IMR-90 (cell line): ENCODE results near the gene PANK4. TPM values are rescaled to one million over a fixed set of nuclear protein-coding genes. Genes with fewer than 3 reads are reported as not detected.

Experiments used
- ATAC-seq: fragments of 200-7000 bp; cut with Tn5 transposase; 2 replicates; pipeline ENCODE4 v1.9.1; 2020; ENCODE audit warnings: low read depth, mild to moderate bottlenecking, moderate library complexity
- BruUV-seq: library from RNA; stranded (reverse); fragments of 400-500 nt; replicated peaks from 2 replicates; lab custom pipeline; 2021; lab: Mats Ljungman, UMichigan
- CTCF ChIA-PET: fragments of 300-600 bp; formaldehyde crosslinking; extraction: SDS; loops from one replicate; lab custom pipeline; 2021; ENCODE audit warnings: antibody characterized with exemption; lab: Yijun Ruan, JAX
- POLR2A ChIA-PET: fragments of 300-600 bp; sonication (Branson Sonifier 250); formaldehyde crosslinking; loops from one replicate; lab custom pipeline; 2022; ENCODE audit warnings: antibody characterized with exemption; ENCODE audit not compliant: unreplicated experiment; lab: Charles Lee
- DNase-seq: peaks from one replicate; pipeline ENCODE4 v3.0.0; 2013
- H2AFZ ChIP-seq: replicated peaks from 2 replicates; pipeline ENCODE3; 2013; ENCODE audit warnings: low read length, mild to moderate bottlenecking; ENCODE audit not compliant: poor library complexity
- H2AK5ac ChIP-seq: 2 replicates; pipeline ENCODE4 v1.6.1; 2013; ENCODE audit warnings: low read depth, low read length, inconsistent platforms
- H2AK9ac ChIP-seq: replicated peaks from 2 replicates; pipeline ENCODE3; 2013; ENCODE audit warnings: mild to moderate bottlenecking, low read depth, low read length, moderate library complexity; ENCODE audit not compliant: poor library complexity
- H2BK120ac ChIP-seq: 2 replicates; pipeline ENCODE4 v1.6.1; 2013; ENCODE audit warnings: low read depth, low read length, inconsistent platforms
- H2BK15ac ChIP-seq: 3 replicates; pipeline ENCODE4 v1.6.1; 2013; ENCODE audit warnings: low read depth, low read length, inconsistent platforms
- H2BK20ac ChIP-seq: 2 replicates; pipeline ENCODE4 v1.6.1; 2013; ENCODE audit warnings: low read depth, mild to moderate bottlenecking, inconsistent platforms, low read length, moderate library complexity
- H2BK5ac ChIP-seq: 2 replicates; pipeline ENCODE4 v1.6.1; 2013; ENCODE audit warnings: mild to moderate bottlenecking, low read depth, low read length, inconsistent platforms; ENCODE audit not compliant: poor library complexity, severe bottlenecking
- H3K14ac ChIP-seq: replicated peaks from 2 replicates; pipeline ENCODE4 v1.6.1; 2013; ENCODE audit warnings: low read depth, low read length, inconsistent platforms
- H3K18ac ChIP-seq: 2 replicates; pipeline ENCODE4 v1.6.1; 2013; ENCODE audit warnings: low read depth, low read length, control low read depth
- H3K23ac ChIP-seq: 2 replicates; pipeline ENCODE4 v1.6.1; 2013; ENCODE audit warnings: low read depth, low read length, inconsistent platforms
- H3K27ac ChIP-seq: 2 replicates; pipeline ENCODE4 v1.5.1; 2013; ENCODE audit warnings: mild to moderate bottlenecking, control low read depth, low read length; ENCODE audit not compliant: insufficient read depth
- H3K27me3 ChIP-seq: 2 replicates; pipeline ENCODE4 v1.6.1; 2013; ENCODE audit warnings: low read length; ENCODE audit not compliant: control insufficient read depth, insufficient read depth
- H3K36me3 ChIP-seq: 2 replicates; pipeline ENCODE4 v1.6.1; 2013; ENCODE audit warnings: low read length, mixed read lengths; ENCODE audit not compliant: control insufficient read depth, insufficient read depth
- H3K4ac ChIP-seq: 2 replicates; pipeline ENCODE4 v1.6.1; 2013; ENCODE audit warnings: low read depth, low read length, inconsistent platforms
- H3K4me1 ChIP-seq: 2 replicates; pipeline ENCODE4 v1.6.1; 2013; ENCODE audit warnings: low read length, mixed read lengths; ENCODE audit not compliant: control insufficient read depth, insufficient read depth
- H3K4me2 ChIP-seq: 2 replicates; pipeline ENCODE4 v1.6.1; 2013; ENCODE audit warnings: low read depth, mild to moderate bottlenecking, control low read depth, low read length, moderate library complexity
- H3K4me3 ChIP-seq: 2 replicates; pipeline ENCODE4 v1.5.1; 2013; ENCODE audit warnings: low read depth, mild to moderate bottlenecking, control low read depth, low read length, moderate library complexity; ENCODE audit not compliant: insufficient read depth
- H3K56ac ChIP-seq: 2 replicates; pipeline ENCODE4 v1.6.1; 2013; ENCODE audit warnings: low read length, inconsistent platforms; ENCODE audit not compliant: insufficient read depth; ENCODE audit errors: extremely low read depth
- H3K79me1 ChIP-seq, 2 experiments: 2 replicates each; pipeline ENCODE4 v1.6.1; 2013; ENCODE audit warnings: low read length in 2 of 2, inconsistent platforms in 1 of 2, low read depth in 1 of 2
- H3K9ac ChIP-seq: 2 replicates; pipeline ENCODE4 v1.6.1; 2013; ENCODE audit warnings: low read depth, low read length, control low read depth
- H3K9me1 ChIP-seq: 2 replicates; pipeline ENCODE4 v1.6.1; 2013; ENCODE audit warnings: low read length, inconsistent platforms; ENCODE audit not compliant: insufficient read depth
- H3K9me3 ChIP-seq: 2 replicates; pipeline ENCODE4 v1.6.1; 2013; ENCODE audit warnings: low read length; ENCODE audit not compliant: control insufficient read depth, insufficient read depth
- H4K20me1 ChIP-seq: 2 replicates; pipeline ENCODE4 v1.6.1; 2013; ENCODE audit warnings: low read length, inconsistent platforms; ENCODE audit not compliant: insufficient read depth
- H4K5ac ChIP-seq: 2 replicates; pipeline ENCODE4 v1.6.1; 2013; ENCODE audit warnings: mild to moderate bottlenecking, low read depth, low read length, control low read depth
- H4K8ac ChIP-seq, 2 experiments: 2 replicates each; pipeline ENCODE4 v1.6.1; 2013; ENCODE audit warnings: low read depth in 2 of 2, low read length in 2 of 2, control low read depth in 1 of 2, inconsistent platforms in 1 of 2
- H4K91ac ChIP-seq: 2 replicates; pipeline ENCODE4 v1.6.1; 2013; ENCODE audit warnings: low read depth, low read length, inconsistent platforms; ENCODE audit not compliant: insufficient read depth
- BHLHE40 ChIP-seq: fragments of 150-350 bp; IDR thresholded peaks from 2 replicates; pipeline ENCODE4 v1.6.1; 2016; ENCODE audit warnings: mild to moderate bottlenecking, low read depth, low read length
- CEBPB ChIP-seq: IDR thresholded peaks from 2 replicates; pipeline ENCODE4 v1.6.1; 2012; ENCODE audit warnings: low read depth, low read length, improper control_type of control experiment
- FOS ChIP-seq: fragments of 150-350 bp; IDR thresholded peaks from 2 replicates; pipeline ENCODE4 v1.6.1; 2016; ENCODE audit warnings: low read depth, low read length
- MAFK ChIP-seq: IDR thresholded peaks from 2 replicates; pipeline ENCODE4 v1.6.1; 2012; ENCODE audit warnings: low read depth, low read length, improper control_type of control experiment
- MAZ ChIP-seq: IDR thresholded peaks from 2 replicates; pipeline ENCODE4 v1.6.1; 2012; ENCODE audit warnings: low read depth, mild to moderate bottlenecking, low read length, improper control_type of control experiment, moderate library complexity, borderline replicate concordance
- NFE2L2 ChIP-seq: fragments of 150-350 bp; IDR thresholded peaks from 2 replicates; pipeline ENCODE4 v1.6.1; 2016; ENCODE audit warnings: low read depth, mild to moderate bottlenecking, low read length
- RCOR1 ChIP-seq: IDR thresholded peaks from 2 replicates; pipeline ENCODE4 v1.6.1; 2012; ENCODE audit warnings: mild to moderate bottlenecking, low read length, improper control_type of control experiment; ENCODE audit not compliant: insufficient replicate concordance
- RFX5 ChIP-seq: IDR thresholded peaks from 2 replicates; pipeline ENCODE4 v1.8.0; 2012; ENCODE audit warnings: low read depth, mild to moderate bottlenecking, low read length, moderate library complexity
- SMC3 ChIP-seq: fragments of 150-350 bp; IDR thresholded peaks from 2 replicates; pipeline ENCODE4 v1.6.1; 2016; ENCODE audit warnings: low read depth, mild to moderate bottlenecking, antibody characterized with exemption, low read length, moderate library complexity
- WGBS, 2 experiments: methylation state at CpG; one replicate each; pipeline versions ENCODE4 v1.1.5 to v1.1.7; 2013; ENCODE audit warnings: missing lambda C conversion rate in 2 of 2; ENCODE audit not compliant: insufficient read length in 1 of 2; ENCODE audit errors: extremely low coverage in 2 of 2; 5-methylcytosine and 5-hydroxymethylcytosine counted together
- dilution Hi-C: fragments of 300-500 bp; cut with HindIII; formaldehyde crosslinking; loops from one replicate; pipeline ENCODE4 v1.14.3; 2018; ENCODE audit warnings: low sequenced_read_pairs; ENCODE audit not compliant: unreplicated experiment
- in situ Hi-C: fragments of 300-500 bp; cut with MboI; formaldehyde crosslinking; loops from 3 replicates; pipeline ENCODE4 v1.14.3; 2019; ENCODE audit warnings: low sequenced_read_pairs, inconsistent platforms, mixed read lengths
- intact Hi-C: fragments of 100-400 bp; cut with micrococcal nuclease; formaldehyde crosslinking; loops from 2 replicates; pipeline ENCODE4 v1.10.0; 2022
- polyA plus RNA-seq, 3 experiments: library from polyadenylated mRNA; depleted of rRNA; stranded (reverse); fragments of >200 nt; gene quantifications; 2 replicates each; pipeline ENCODE4 v1.2.3, GENCODE V29; 2012; ENCODE audit warnings: low replicate concordance in 1 of 3
- total RNA-seq: library from RNA; depleted of rRNA; stranded (reverse); fragments of >200 nt; gene quantifications from 2 replicates; pipeline ENCODE4 v1.2.3, GENCODE V29; 2012
- TF ChIP-seq, protein P1 (sequence below): fragments of 150-350 bp; IDR thresholded peaks from 2 replicates; pipeline ENCODE4 v1.6.1; 2016; ENCODE audit warnings: low read depth, mild to moderate bottlenecking, low read length, moderate library complexity, borderline replicate concordance
- TF ChIP-seq, protein P2 (sequence below): fragments of 150-350 bp; IDR thresholded peaks from 2 replicates; pipeline ENCODE4 v1.6.1; 2017; ENCODE audit warnings: mild to moderate bottlenecking, antibody characterized with exemption, low read length, low read depth
- TF ChIP-seq, protein P3 (sequence below): conservative IDR thresholded peaks from 2 replicates; pipeline ENCODE4 v1.5.1; 2012; ENCODE audit warnings: mild to moderate bottlenecking, low read depth, low read length, improper control_type of control experiment

Gene PANK4
- total and polyA plus RNA-seq, 2 of the 4 experiments (the other 2 are of a cell fraction), result 14.0 to 18.5 TPM

DNA sequence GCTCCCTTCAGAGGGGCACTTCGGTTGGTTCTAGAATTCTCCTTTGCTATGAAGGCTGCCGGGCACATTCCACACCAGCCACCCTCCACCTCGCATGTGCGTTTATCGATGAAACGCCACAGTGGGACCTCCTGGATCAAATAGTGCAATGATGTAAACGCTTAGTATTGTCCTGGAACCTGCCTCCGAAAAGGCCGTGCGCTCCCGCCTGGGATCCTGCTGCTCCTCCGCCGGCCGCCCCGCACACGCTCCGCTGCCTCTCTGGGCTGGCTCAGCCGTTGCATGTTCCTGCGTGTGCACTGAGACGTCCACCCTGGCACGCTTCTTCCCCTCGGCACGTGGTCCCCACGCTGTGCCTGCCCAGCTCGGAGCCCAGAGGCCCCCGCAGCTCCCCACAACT is 25.8 kb upstream of the PANK4 start:
- TF ChIP-seq RFX5 (no peak), MAFK (no peak), NFE2L2 (no peak), RCOR1 (no peak), FOS (no peak), MAZ (no peak), BHLHE40 (no peak), CEBPB (no peak), SMC3 (no peak)
- TF ChIP-seq, protein P1, sequence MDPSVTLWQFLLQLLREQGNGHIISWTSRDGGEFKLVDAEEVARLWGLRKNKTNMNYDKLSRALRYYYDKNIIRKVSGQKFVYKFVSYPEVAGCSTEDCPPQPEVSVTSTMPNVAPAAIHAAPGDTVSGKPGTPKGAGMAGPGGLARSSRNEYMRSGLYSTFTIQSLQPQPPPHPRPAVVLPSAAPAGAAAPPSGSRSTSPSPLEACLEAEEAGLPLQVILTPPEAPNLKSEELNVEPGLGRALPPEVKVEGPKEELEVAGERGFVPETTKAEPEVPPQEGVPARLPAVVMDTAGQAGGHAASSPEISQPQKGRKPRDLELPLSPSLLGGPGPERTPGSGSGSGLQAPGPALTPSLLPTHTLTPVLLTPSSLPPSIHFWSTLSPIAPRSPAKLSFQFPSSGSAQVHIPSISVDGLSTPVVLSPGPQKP, result no peak
- TF ChIP-seq, protein P2, sequence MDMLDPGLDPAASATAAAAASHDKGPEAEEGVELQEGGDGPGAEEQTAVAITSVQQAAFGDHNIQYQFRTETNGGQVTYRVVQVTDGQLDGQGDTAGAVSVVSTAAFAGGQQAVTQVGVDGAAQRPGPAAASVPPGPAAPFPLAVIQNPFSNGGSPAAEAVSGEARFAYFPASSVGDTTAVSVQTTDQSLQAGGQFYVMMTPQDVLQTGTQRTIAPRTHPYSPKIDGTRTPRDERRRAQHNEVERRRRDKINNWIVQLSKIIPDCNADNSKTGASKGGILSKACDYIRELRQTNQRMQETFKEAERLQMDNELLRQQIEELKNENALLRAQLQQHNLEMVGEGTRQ, result no peak
- TF ChIP-seq, protein P3, sequence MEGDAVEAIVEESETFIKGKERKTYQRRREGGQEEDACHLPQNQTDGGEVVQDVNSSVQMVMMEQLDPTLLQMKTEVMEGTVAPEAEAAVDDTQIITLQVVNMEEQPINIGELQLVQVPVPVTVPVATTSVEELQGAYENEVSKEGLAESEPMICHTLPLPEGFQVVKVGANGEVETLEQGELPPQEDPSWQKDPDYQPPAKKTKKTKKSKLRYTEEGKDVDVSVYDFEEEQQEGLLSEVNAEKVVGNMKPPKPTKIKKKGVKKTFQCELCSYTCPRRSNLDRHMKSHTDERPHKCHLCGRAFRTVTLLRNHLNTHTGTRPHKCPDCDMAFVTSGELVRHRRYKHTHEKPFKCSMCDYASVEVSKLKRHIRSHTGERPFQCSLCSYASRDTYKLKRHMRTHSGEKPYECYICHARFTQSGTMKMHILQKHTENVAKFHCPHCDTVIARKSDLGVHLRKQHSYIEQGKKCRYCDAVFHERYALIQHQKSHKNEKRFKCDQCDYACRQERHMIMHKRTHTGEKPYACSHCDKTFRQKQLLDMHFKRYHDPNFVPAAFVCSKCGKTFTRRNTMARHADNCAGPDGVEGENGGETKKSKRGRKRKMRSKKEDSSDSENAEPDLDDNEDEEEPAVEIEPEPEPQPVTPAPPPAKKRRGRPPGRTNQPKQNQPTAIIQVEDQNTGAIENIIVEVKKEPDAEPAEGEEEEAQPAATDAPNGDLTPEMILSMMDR, result no peak
- Histone ChIP-seq H3K9me3 (no peaks in the 10 kb centered on the region), H3K4me3 (no peak overlapping the region), H3K23ac (no peak overlapping the region), H2AK9ac (no peak overlapping the region), H3K14ac (no peak overlapping the region), H2BK5ac (no peak overlapping the region), H4K91ac (no peak overlapping the region), H2BK120ac (no peak overlapping the region), H2BK15ac (no peak overlapping the region), H2AK5ac (no peak overlapping the region), H3K27me3 (no peaks in the 10 kb centered on the region; the same call in 1 of the 2 replicates), H3K4ac (no peak overlapping the region), H3K18ac (no peak overlapping the region), H3K9ac (no peak overlapping the region), H4K5ac (no peak overlapping the region), H3K79me1 (peaks cover 0 to 4% of the 10 kb centered on the region in 2 experiments; a peak in 1 of 4 replicates), H4K20me1 (0 out of 2 replicates have a peak, but pooled peaks cover 3% of the 10 kb centered on the region), H3K9me1 (no peaks in the 10 kb centered on the region), H3K36me3 (no peaks in the 10 kb centered on the region), H4K8ac (no peak overlapping the region), H3K56ac (no peak overlapping the region), H2AFZ (no peak overlapping the region), H3K27ac (no peak overlapping the region), H3K4me1 (peaks cover 6% of the 10 kb centered on the region), H3K4me2 (no peak overlapping the region), H2BK20ac (no peak overlapping the region)
- ChIA-PET CTCF (no interaction called here), POLR2A (no interaction called here)
- dilution Hi-C loops (no loop called here), intact Hi-C loops (no loop called here), in situ Hi-C loops (no loop called here)
- no peak for ATAC-seq
- 89% methylated on average over 16 of the region's 26 CpGs; no CpG with 5 or more reads in 1 of the 2 experiments for WGBS, 2 experiments
- DNase-seq, result no peak
- BruUV-seq, result no TSS peak
